NOMO-1 treated with DMSO at 0.1 percent for 48 hours (cell line): ENCODE results near the gene SLCO4C1.

Experiments
- DNase-seq: peaks from one replicate; lab custom pipeline; 2025; ENCODE audit not compliant: unreplicated experiment; lab: John Stamatoyannopoulos, UW

SLCO4C1 gene

GRCh38 chr5:102296178-102296817 is at the start of gene SLCO4C1:
TSS of gene SLCO4C1 (minus strand) at chr5:102296284. CDS start at chr5:102296262, 22 bp downstream.
- peak; percentile 89 for DNase-seq

- DNase-seq, result no peak
Observed at GRCh38 chr5:102341681-102342288, 45.7 kb upstream of the SLCO4C1 start.

GRCh38 chr5:102324714-102325113 is 28.6 kb upstream of the SLCO4C1 start:
- no peak for DNase-seq

- DNase-seq, result peak; percentile 10
Observed at GRCh38 chr5:102318801-102319200, 22.7 kb upstream of the SLCO4C1 start.

GRCh38 chr5:102314328-102314727 is 18.2 kb upstream of the SLCO4C1 start:
- no peak for DNase-seq

GRCh38 chr5:102313912-102314311 is 17.8 kb upstream of the SLCO4C1 start:
- no peak for DNase-seq

- DNase-seq, result no peak
Observed at GRCh38 chr5:102312586-102313370, 16.7 kb upstream of the SLCO4C1 start.

- no peak for DNase-seq
Observed at GRCh38 chr5:102309586-102309985, 13.5 kb upstream of the SLCO4C1 start.

- DNase-seq, result no peak
Observed at GRCh38 chr5:102307232-102307631, 11.1 kb upstream of the SLCO4C1 start.

- DNase-seq, result no peak
Observed at GRCh38 chr5:102306121-102306520, 10.0 kb upstream of the SLCO4C1 start.

GRCh38 chr5:102295534-102296177 is 428 bp downstream of the SLCO4C1 start:
- peak; percentile 14 for DNase-seq

GRCh38 chr5:102294886-102295395 is 1.1 kb downstream of the SLCO4C1 start:
- peak; percentile 47 for DNase-seq

- DNase-seq, result no peak
Observed at GRCh38 chr5:102290004-102290403, 6.1 kb downstream of the SLCO4C1 start.

GRCh38 chr5:102289251-102289899 is 6.7 kb downstream of the SLCO4C1 start:
- DNase-seq, result no peak

GRCh38 chr5:102288630-102289029 is 7.5 kb downstream of the SLCO4C1 start:
- no peak for DNase-seq

GRCh38 chr5:102286476-102286875 is 9.6 kb downstream of the SLCO4C1 start:
- DNase-seq, result peak; percentile 88

GRCh38 chr5:102283102-102283797 is 12.8 kb downstream of the SLCO4C1 start:
- peak; percentile 84 for DNase-seq

- DNase-seq, result peak; percentile 37
Observed at GRCh38 chr5:102279711-102280110, 16.4 kb downstream of the SLCO4C1 start.

GRCh38 chr5:102278231-102278630 is 17.9 kb downstream of the SLCO4C1 start:
- peak; percentile 72 for DNase-seq

GRCh38 chr5:102277144-102277543 is 18.9 kb downstream of the SLCO4C1 start:
- DNase-seq, result peak; percentile 49
